Fibroblast of pulmonary artery (primary cell): ENCODE data around the gene OR1D5.
A peak's percentile ranks its signal among the peaks of the same experiment; 100 is the strongest.

Source experiments
- DNase-seq: peaks from one replicate; pipeline ENCODE4 v3.0.0-alpha.2; 2010; ENCODE audit warnings: low read depth
- H3K4me3 ChIP-seq: replicated peaks from 2 replicates; pipeline ENCODE4 v1.5.1; 2011; ENCODE audit warnings: low read depth, mild to moderate bottlenecking, control low read depth, low read length, moderate library complexity
- TF ChIP-seq, protein P1 (sequence below): IDR thresholded peaks from 2 replicates; pipeline ENCODE4 v1.5.1; 2011; ENCODE audit warnings: mild to moderate bottlenecking, control low read depth, low read length, inconsistent platforms; ENCODE audit errors: missing control alignments

The OR1D5 gene

DNA sequence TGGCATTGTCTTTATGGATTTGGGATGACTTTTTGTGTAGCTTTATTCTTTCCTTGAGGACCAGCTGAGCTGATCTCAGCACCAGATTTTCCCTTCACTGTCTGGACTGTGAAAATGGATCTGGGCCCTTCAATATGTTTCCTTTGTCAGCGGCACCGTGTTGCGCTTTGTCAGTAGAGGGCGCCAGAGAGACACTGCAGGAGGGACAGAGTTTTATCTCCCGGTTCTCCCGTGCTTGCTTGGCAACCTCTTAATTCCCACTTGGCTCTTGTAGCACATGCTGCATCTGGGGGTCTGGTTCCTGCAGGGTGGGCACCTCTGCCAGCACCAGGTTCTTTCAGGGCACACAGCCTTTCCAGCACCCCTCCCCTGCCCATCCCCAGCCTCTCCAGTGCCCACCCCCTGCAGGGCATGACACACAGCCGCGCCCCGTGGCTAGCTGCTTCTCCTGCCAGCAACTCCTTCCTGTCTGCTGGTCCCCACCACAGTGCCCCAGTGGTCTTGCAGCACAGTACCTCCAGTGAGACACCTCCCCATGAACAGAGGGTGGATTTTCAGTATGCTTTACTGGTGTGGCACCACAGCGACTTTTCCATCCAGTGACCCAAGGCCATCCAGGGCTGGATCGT lies 19.6 kb downstream of the OR1D5 start:
- no peak overlapping the region for H3K4me3 ChIP-seq
- TF ChIP-seq, protein P1, sequence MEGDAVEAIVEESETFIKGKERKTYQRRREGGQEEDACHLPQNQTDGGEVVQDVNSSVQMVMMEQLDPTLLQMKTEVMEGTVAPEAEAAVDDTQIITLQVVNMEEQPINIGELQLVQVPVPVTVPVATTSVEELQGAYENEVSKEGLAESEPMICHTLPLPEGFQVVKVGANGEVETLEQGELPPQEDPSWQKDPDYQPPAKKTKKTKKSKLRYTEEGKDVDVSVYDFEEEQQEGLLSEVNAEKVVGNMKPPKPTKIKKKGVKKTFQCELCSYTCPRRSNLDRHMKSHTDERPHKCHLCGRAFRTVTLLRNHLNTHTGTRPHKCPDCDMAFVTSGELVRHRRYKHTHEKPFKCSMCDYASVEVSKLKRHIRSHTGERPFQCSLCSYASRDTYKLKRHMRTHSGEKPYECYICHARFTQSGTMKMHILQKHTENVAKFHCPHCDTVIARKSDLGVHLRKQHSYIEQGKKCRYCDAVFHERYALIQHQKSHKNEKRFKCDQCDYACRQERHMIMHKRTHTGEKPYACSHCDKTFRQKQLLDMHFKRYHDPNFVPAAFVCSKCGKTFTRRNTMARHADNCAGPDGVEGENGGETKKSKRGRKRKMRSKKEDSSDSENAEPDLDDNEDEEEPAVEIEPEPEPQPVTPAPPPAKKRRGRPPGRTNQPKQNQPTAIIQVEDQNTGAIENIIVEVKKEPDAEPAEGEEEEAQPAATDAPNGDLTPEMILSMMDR = peak; percentile 17
- DNase-seq = no peak

- DNase-seq = no peak
- TF ChIP-seq, protein P1 = no peak
- no peak overlapping the region for H3K4me3 ChIP-seq
Observed at GRCh38 chr17:3040882-3041281, 22.5 kb downstream of the OR1D5 start.

GRCh38 chr17:3039736-3040135 lies 23.7 kb downstream of the OR1D5 start:
- TF ChIP-seq, protein P1 = no peak
- DNase-seq = peak; percentile 88
- no peak overlapping the region for H3K4me3 ChIP-seq

DNA sequence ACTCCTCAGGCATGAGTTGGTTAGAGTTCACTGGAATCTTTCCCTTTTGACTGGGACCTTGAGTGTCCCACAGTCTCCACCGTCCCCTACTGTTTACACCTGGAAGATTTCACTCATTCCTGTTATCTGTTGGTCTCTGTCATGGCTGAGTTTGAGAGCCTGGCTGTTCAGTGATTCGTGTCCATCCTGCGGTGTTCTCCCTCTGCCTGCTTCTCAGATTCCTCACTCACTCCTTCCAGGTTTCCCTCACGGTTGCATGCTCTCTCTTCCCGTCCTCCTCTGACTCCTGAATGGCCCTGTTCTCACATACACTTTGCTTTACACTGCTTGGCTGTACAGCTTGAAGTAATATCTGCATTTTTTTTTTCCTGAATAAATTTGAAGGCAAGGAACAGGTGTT lies 24.5 kb downstream of the OR1D5 start:
- no peak for DNase-seq
- no peak overlapping the region for H3K4me3 ChIP-seq
- TF ChIP-seq, protein P1 = no peak

DNA sequence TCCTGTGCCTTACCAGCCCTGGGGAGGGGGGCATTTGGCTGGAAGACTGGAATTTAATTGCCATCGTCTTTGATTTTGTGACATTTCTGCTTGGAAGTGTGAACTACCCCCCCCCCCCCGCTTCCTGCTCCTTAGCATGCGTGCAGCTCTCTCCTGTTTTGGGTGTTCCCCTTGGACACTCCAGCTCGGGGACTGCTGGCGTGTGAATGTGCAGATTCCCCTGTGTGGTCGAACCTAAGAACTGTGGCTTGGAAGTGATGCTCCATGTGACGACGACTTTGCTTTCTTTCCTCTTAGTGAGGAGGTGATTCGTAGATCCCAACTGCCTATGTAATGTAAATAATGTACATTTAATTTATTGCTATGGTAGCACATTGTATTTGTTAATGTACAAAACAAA lies 26.1 kb downstream of the OR1D5 start:
- no peak overlapping the region for H3K4me3 ChIP-seq
- no peak for DNase-seq
- TF ChIP-seq, protein P1 = no peak

DNA sequence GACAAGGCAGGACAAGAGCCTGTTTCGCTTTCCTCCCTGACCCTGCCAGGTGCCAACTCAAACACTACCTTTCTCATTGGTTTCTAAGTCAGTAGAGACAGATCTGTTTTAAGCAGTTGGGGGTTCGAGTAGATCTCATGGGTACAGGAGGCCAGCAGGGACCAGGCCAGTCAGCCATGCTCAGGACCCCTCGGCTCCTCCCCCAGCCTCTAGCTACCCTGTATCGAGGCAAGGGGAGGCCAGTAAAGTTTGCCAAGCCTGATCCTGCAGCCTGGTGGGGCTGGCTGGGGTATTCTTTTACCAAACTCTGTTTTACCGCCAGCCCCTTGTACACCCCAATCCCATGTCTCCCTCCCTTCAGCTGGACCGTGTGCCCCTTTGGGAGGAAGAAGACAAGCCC lies 26.6 kb downstream of the OR1D5 start:
- DNase-seq = no peak
- TF ChIP-seq, protein P1 = no peak

DNA sequence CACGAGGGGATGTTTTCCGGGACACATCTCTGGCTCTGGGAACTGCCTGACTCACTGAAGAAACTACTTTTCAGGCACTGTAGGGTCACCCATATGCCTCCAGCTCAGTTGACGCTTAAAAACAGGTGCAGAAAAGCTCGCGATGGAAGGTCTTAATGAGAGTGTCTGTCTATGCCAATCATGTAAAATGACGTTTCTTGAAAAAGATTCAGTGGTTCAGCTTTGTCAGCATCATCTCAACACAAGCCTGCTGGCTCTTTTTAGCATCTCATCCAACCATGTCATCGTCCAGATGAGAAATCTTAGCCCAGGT lies 27.5 kb downstream of the OR1D5 start:
- TF ChIP-seq, protein P1 = no peak
- no peak for DNase-seq
- H3K4me3 ChIP-seq = no peak overlapping the region

More for the DNA sequence above, 26.6 kb downstream of the OR1D5 start:
- no peak overlapping the region for H3K4me3 ChIP-seq
